Measurements from ENCODE around the gene AFG1L. TPM values are rescaled to one million over a fixed set of nuclear protein-coding genes. Genes with fewer than 3 reads are reported as not detected.
A peak's percentile ranks its signal among the peaks of the same experiment; 100 is the strongest.

AFG1L gene
- total and polyA plus RNA-seq, 2 donors (not counting 1 experiment from before 2014, with no cell fraction given), result 1.7 to 5.4 TPM

DNA sequence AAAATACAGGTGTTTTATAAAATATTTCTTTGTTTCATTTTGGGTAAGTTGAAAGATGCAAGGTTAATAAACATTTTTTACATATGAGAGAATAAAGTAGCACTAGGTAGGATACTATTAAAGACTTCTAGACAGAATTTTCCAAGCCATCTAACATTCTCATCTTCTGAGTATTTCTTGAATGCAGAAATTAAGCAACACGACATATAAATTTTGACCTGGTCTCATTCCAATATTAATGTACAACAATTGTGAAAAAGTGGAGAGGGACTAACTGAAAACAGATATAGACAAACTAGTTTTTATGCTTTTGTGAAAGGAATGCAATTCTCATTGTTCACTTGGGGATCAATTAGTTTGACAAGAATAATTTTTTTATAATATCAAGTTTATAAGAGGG, 254.4 kb downstream of the AFG1L start:
- Histone ChIP-seq H3K9me3 (ENCODE audit: control insufficient read depth, insufficient read depth, low read depth, low read length) (no peaks in the 10 kb centered on the region), H3K9ac (ENCODE audit: insufficient read depth, low read length) (no peak overlapping the region), H3K79me2 (ENCODE audit: control insufficient read depth, insufficient read depth, low read length) (no peaks in the 10 kb centered on the region), H3K4me1 (ENCODE audit: control insufficient read depth, extremely low read depth, insufficient read depth, low read length) (peaks cover 6% of the 10 kb centered on the region), H3K4me3 (replicated peaks in 1 of 4; ENCODE audit: control extremely low read depth in 1 of 4, insufficient read depth in 1 of 4, low read depth in 3 of 4, low read length in 4 of 4) (no peak overlapping the region), H3K27me3 (ENCODE audit: control insufficient read depth, insufficient read depth, low read length) (no peaks in the 10 kb centered on the region), H3K4me2 (ENCODE audit: extremely low read depth, insufficient read depth, low read length) (no peak overlapping the region), H3K27ac (ENCODE audit: insufficient read depth, low read length) (no peak overlapping the region), H3K36me3 (ENCODE audit: control insufficient read depth, insufficient read depth, low read length) (no peaks in the 10 kb centered on the region), H2AFZ (ENCODE audit: low read length) (no peak overlapping the region), H4K20me1 (ENCODE audit: control insufficient read depth, extremely low read depth, insufficient read depth, low read length) (no peaks in the 10 kb centered on the region)
- TF ChIP-seq, protein P1, sequence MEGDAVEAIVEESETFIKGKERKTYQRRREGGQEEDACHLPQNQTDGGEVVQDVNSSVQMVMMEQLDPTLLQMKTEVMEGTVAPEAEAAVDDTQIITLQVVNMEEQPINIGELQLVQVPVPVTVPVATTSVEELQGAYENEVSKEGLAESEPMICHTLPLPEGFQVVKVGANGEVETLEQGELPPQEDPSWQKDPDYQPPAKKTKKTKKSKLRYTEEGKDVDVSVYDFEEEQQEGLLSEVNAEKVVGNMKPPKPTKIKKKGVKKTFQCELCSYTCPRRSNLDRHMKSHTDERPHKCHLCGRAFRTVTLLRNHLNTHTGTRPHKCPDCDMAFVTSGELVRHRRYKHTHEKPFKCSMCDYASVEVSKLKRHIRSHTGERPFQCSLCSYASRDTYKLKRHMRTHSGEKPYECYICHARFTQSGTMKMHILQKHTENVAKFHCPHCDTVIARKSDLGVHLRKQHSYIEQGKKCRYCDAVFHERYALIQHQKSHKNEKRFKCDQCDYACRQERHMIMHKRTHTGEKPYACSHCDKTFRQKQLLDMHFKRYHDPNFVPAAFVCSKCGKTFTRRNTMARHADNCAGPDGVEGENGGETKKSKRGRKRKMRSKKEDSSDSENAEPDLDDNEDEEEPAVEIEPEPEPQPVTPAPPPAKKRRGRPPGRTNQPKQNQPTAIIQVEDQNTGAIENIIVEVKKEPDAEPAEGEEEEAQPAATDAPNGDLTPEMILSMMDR (conservative IDR thresholded peaks at IDR 0.05 in 1 of 2, IDR thresholded peaks at IDR 0.05 in 1 of 2; ENCODE audit: low read depth in 1 of 2, low read length in 2 of 2), result no peak
- no peak for TF ChIP-seq EZH2 (IDR thresholded peaks at IDR 0.05; ENCODE audit: low read length, missing control alignments)
- no peak for DNase-seq (ENCODE audit: low read depth in 2 of 2)

DNA sequence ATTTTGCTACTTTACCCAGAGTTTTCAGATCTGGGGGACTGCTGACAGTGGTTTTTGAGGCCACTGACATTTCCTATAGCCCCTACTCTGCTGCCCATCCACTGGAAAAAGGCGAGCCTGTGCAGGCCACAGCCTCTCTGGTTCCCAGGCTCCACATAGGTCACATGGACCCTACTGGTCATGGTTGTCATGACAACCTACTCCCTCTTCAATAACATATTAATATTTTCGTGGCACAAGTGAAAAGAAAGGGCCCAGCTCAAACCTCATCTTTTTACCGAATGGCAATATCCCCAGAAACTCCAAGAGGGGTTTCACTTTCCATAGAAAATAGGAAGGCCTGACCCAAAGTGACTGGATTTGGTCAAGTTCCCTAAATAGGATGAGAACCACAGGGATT, 254.9 kb downstream of the AFG1L start:
- H3K27ac ChIP-seq (ENCODE audit: insufficient read depth, low read length), result no peak overlapping the region
- no peaks in the 10 kb centered on the region for H4K20me1 ChIP-seq (ENCODE audit: control insufficient read depth, extremely low read depth, insufficient read depth, low read length)
- H3K9me3 ChIP-seq (ENCODE audit: control insufficient read depth, insufficient read depth, low read depth, low read length), result no peaks in the 10 kb centered on the region
- peak overlapping the region; percentile 7 for H2AFZ ChIP-seq (ENCODE audit: low read length)
- no peaks in the 10 kb centered on the region for H3K79me2 ChIP-seq (ENCODE audit: control insufficient read depth, insufficient read depth, low read length)
- H3K4me3 ChIP-seq (replicated peaks in 1 of 4; ENCODE audit: control extremely low read depth in 1 of 4, insufficient read depth in 1 of 4, low read depth in 3 of 4, low read length in 4 of 4), result no peak overlapping the region
- no peaks in the 10 kb centered on the region for H3K36me3 ChIP-seq (ENCODE audit: control insufficient read depth, insufficient read depth, low read length)
- TF ChIP-seq EZH2 (IDR thresholded peaks at IDR 0.05; ENCODE audit: low read length, missing control alignments), result no peak
- TF ChIP-seq, protein P1 (conservative IDR thresholded peaks at IDR 0.05 in 1 of 2, IDR thresholded peaks at IDR 0.05 in 1 of 2; ENCODE audit: low read depth in 1 of 2, low read length in 2 of 2), result no peak
- no peaks in the 10 kb centered on the region for H3K27me3 ChIP-seq (ENCODE audit: control insufficient read depth, insufficient read depth, low read length)
- H3K4me2 ChIP-seq (ENCODE audit: extremely low read depth, insufficient read depth, low read length), result no peak overlapping the region
- H3K9ac ChIP-seq (ENCODE audit: insufficient read depth, low read length), result no peak overlapping the region
- no peak for DNase-seq (ENCODE audit: low read depth in 2 of 2)
- peaks cover 5% of the 10 kb centered on the region for H3K4me1 ChIP-seq (ENCODE audit: control insufficient read depth, extremely low read depth, insufficient read depth, low read length)

DNA sequence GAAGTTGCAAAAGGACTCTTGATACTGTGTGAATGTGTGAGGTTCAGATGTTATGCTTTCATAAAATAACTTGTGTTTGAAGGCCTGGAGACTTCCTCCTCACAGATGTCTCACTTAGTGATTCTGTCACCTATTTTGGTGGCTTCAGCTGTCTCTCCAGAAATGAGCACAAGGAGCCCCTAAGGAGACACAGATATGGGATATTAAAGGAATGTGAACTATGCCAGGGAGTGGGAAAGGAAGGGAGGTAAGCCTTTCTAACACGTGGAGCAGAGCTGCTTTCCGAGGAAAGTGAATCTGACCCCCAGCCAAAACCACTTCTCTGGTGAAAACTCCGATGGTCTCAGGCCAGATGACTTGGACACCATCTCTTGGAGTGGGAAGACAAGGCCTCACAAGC, 255.4 kb downstream of the AFG1L start:
- no peaks in the 10 kb centered on the region for H3K79me2 ChIP-seq (ENCODE audit: control insufficient read depth, insufficient read depth, low read length)
- no peaks in the 10 kb centered on the region for H4K20me1 ChIP-seq (ENCODE audit: control insufficient read depth, extremely low read depth, insufficient read depth, low read length)
- H3K36me3 ChIP-seq (ENCODE audit: control insufficient read depth, insufficient read depth, low read length), result no peaks in the 10 kb centered on the region
- H2AFZ ChIP-seq (ENCODE audit: low read length), result peak overlapping the region; percentile 30
- H3K4me1 ChIP-seq (ENCODE audit: control insufficient read depth, extremely low read depth, insufficient read depth, low read length), result peaks cover 4% of the 10 kb centered on the region
- no peak for TF ChIP-seq EZH2 (IDR thresholded peaks at IDR 0.05; ENCODE audit: low read length, missing control alignments)
- TF ChIP-seq, protein P1 (conservative IDR thresholded peaks at IDR 0.05 in 1 of 2, IDR thresholded peaks at IDR 0.05 in 1 of 2; ENCODE audit: low read depth in 1 of 2, low read length in 2 of 2), result no peak
- no peak overlapping the region for H3K9ac ChIP-seq (ENCODE audit: insufficient read depth, low read length)
- no peak for DNase-seq (ENCODE audit: low read depth in 2 of 2)
- H3K4me3 ChIP-seq (replicated peaks in 1 of 4; ENCODE audit: control extremely low read depth in 1 of 4, insufficient read depth in 1 of 4, low read depth in 3 of 4, low read length in 4 of 4), result no peak overlapping the region
- H3K4me2 ChIP-seq (ENCODE audit: extremely low read depth, insufficient read depth, low read length), result no peak overlapping the region
- H3K9me3 ChIP-seq (ENCODE audit: control insufficient read depth, insufficient read depth, low read depth, low read length), result no peaks in the 10 kb centered on the region
- H3K27me3 ChIP-seq (ENCODE audit: control insufficient read depth, insufficient read depth, low read length), result no peaks in the 10 kb centered on the region
- H3K27ac ChIP-seq (ENCODE audit: insufficient read depth, low read length), result no peak overlapping the region
